K562 (cell line): Measurements from ENCODE around the gene MRPL19. TPM values are rescaled to one million over a fixed set of nuclear protein-coding genes. Genes with fewer than 3 reads are reported as not detected.

ENCODE experiments used
- ATAC-seq: fragments of 200-7000 bp; cut with Tn5 transposase; 3 replicates; pipeline ENCODE4 v1.9.1; 2020; ENCODE audit warnings: moderate library complexity
- BruUV-seq: library from RNA; stranded (reverse); fragments of 400-500 nt; replicated peaks from 2 replicates; lab custom pipeline; 2021; lab: Mats Ljungman, UMichigan
- CTCF ChIA-PET: fragments of 300-600 bp; formaldehyde crosslinking; extraction: SDS; loops from one replicate; lab custom pipeline; 2021; ENCODE audit warnings: low intra/inter-chr PET ratio; lab: Yijun Ruan, JAX
- POLR2A ChIA-PET: fragments of 300-600, 350-650 bp; sonication (Branson Sonifier 250); formaldehyde crosslinking; extraction: SDS; loops from one replicate; lab custom pipeline; 2021; ENCODE audit warnings: antibody characterized with exemption, inconsistent platforms; lab: Yijun Ruan, JAX
- DNase-seq, 4 experiments: peaks; one replicate each; pipeline versions ENCODE4 v3.0.0 to v3.0.0-alpha.2; 2011 to 2018; ENCODE audit warnings: low spot score in 3 of 4, mixed read lengths in 3 of 4; ENCODE audit errors: extremely low read depth in 1 of 4
- FAIRE-seq: peaks from 2 replicates; lab custom pipeline; 2011; peaks lifted over from hg19 to GRCh38; lab: Jason Lieb, UNC
- H2AFZ ChIP-seq: 2 replicates; pipeline ENCODE4 v1.6.0; 2011; ENCODE audit warnings: low read depth, low read length, control low read depth, inconsistent platforms
- H3K27ac ChIP-seq: fragments of 200-600 bp; 3 replicates; pipeline ENCODE4 v1.8.0; 2011; ENCODE audit warnings: low read depth, mild to moderate bottlenecking, control low read depth, inconsistent platforms, low read length, moderate library complexity, mixed read lengths; ENCODE audit errors: extremely low read depth
- H3K27me3 ChIP-seq, 2 experiments: fragments of 300-600 bp in 1 of 2; 2 replicates in 1 of 2; 3 replicates in 1 of 2; pipeline versions ENCODE4 v1.6.0 to v1.8.0; 2011; ENCODE audit warnings: inconsistent platforms in 2 of 2, low read length in 2 of 2, mild to moderate bottlenecking in 1 of 2, mixed read lengths in 1 of 2, moderate library complexity in 1 of 2; ENCODE audit not compliant: control insufficient read depth in 2 of 2, insufficient read depth in 2 of 2
- H3K36me3 ChIP-seq: fragments of 300-600 bp; 3 replicates; pipeline ENCODE4 v1.8.0; 2011; ENCODE audit warnings: mild to moderate bottlenecking, low read length, inconsistent platforms; ENCODE audit not compliant: control insufficient read depth, insufficient read depth
- H3K4me1 ChIP-seq, 2 experiments: fragments of 200-600 bp in 1 of 2; replicated peaks in 1 of 2; 2 replicates in 1 of 2; 3 replicates in 1 of 2; pipeline versions ENCODE4 v1.5.1 to v1.8.0; 2011; ENCODE audit warnings: inconsistent platforms in 2 of 2, low read length in 2 of 2, mild to moderate bottlenecking in 1 of 2, mixed read lengths in 1 of 2, moderate library complexity in 1 of 2; ENCODE audit not compliant: control insufficient read depth in 2 of 2, insufficient read depth in 2 of 2
- H3K4me2 ChIP-seq: 2 replicates; pipeline ENCODE4 v1.6.1; 2011; ENCODE audit warnings: low read length, control low read depth, inconsistent platforms, mixed read lengths; ENCODE audit not compliant: insufficient read depth
- H3K4me3 ChIP-seq: fragments of 200-600 bp; sonication (generic), shearing (Covaris generic); 2 replicates; pipeline ENCODE4 v1.5.1; 2016; ENCODE audit warnings: control low read depth, inconsistent platforms
- H3K79me2 ChIP-seq: fragments of 200-600 bp; 3 replicates; pipeline ENCODE4 v1.8.0; 2011; ENCODE audit warnings: low read length, inconsistent platforms; ENCODE audit not compliant: control insufficient read depth, insufficient read depth
- H3K9ac ChIP-seq, 2 experiments: 2 replicates each; pipeline versions ENCODE4 v1.6.0 to v1.6.1; 2011; ENCODE audit warnings: low read depth in 2 of 2, low read length in 2 of 2, control low read depth in 1 of 2, inconsistent platforms in 1 of 2, mild to moderate bottlenecking in 1 of 2, mixed read lengths in 1 of 2; ENCODE audit not compliant: insufficient read depth in 1 of 2
- H3K9me1 ChIP-seq: one replicate; pipeline ENCODE4 v1.6.0; 2011; ENCODE audit warnings: inconsistent platforms, mild to moderate bottlenecking, low read length, moderate library complexity; ENCODE audit not compliant: control insufficient read depth, insufficient read depth
- H3K9me3 ChIP-seq: replicated peaks from 2 replicates; pipeline ENCODE4 v1.5.1; 2011; ENCODE audit warnings: low read depth, low read length, inconsistent platforms; ENCODE audit not compliant: control insufficient read depth, insufficient read depth
- H4K20me1 ChIP-seq: replicated peaks from 2 replicates; pipeline ENCODE4 v1.6.1; 2011; ENCODE audit warnings: low read length, inconsistent platforms, mixed read lengths; ENCODE audit not compliant: control insufficient read depth, insufficient read depth
- FOXK1 ChIP-seq: sonication (generic); formaldehyde crosslinking; IDR thresholded peaks from 2 replicates; pipeline ENCODE4 v1.8.0; 2022; ENCODE audit warnings: missing genetic modification reagents, mild to moderate bottlenecking, borderline replicate concordance
- NFE2L1 ChIP-seq: fragments of 450-650 bp; IDR thresholded peaks from 2 replicates; pipeline ENCODE4 v1.6.1; 2016; ENCODE audit warnings: missing genetic modification characterization, low read depth, mild to moderate bottlenecking, missing compliant biosample characterization, moderate library complexity, borderline replicate concordance
- SRF ChIP-seq, 2 experiments: fragments of 250-450, 450-650 bp in 1 of 2; sonication (Bioruptor Pico) in 1 of 2; sonication (generic) in 1 of 2; formaldehyde crosslinking; IDR thresholded peaks; 2 replicates each; pipeline versions ENCODE4 v1.5.0 to v1.5.1; 2020 to 2022; ENCODE audit warnings: mild to moderate bottlenecking in 1 of 2, missing genetic modification reagents in 1 of 2
- XRCC3 ChIP-seq: fragments of 450-650 bp; IDR thresholded peaks from 2 replicates; pipeline ENCODE4 v1.6.1; 2017; ENCODE audit warnings: mild to moderate bottlenecking, moderate library complexity
- YBX1 ChIP-seq: fragments of 450-650 bp; IDR thresholded peaks from 2 replicates; pipeline ENCODE4 v1.7.1; 2016; ENCODE audit warnings: mild to moderate bottlenecking
- ZNF41 ChIP-seq: fragments of 250-450 bp; sonication (Bioruptor Pico); conservative IDR thresholded peaks from 2 replicates; pipeline ENCODE4 v1.4.0; 2020; ENCODE audit warnings: mild to moderate bottlenecking
- ZNF764 ChIP-seq: fragments of 250-450 bp; sonication (Bioruptor Pico); IDR thresholded peaks from 2 replicates; pipeline ENCODE4 v1.4.0; 2020; ENCODE audit warnings: low read depth, mild to moderate bottlenecking, moderate library complexity
- WGBS: fragments of 100-300 bp; shearing (Covaris generic); methylation state at CpG from one replicate; pipeline ENCODE4 v1.1.6; 2016; ENCODE audit warnings: low coverage, mixed read lengths; ENCODE audit not compliant: insufficient coverage; ENCODE audit errors: missing lambda C conversion rate; 5-methylcytosine and 5-hydroxymethylcytosine counted together
- in situ Hi-C: fragments of 300-500 bp; cut with MboI; formaldehyde crosslinking; loops from 4 replicates; pipeline ENCODE4 v1.15.0; 2018; ENCODE audit warnings: inconsistent platforms, mixed read lengths
- intact Hi-C: fragments of 100-400 bp; cut with micrococcal nuclease; formaldehyde crosslinking; loops from 2 replicates; pipeline ENCODE4 v1.14.2; 2022
- polyA plus RNA-seq, 8 experiments: library from polyadenylated mRNA; depleted of rRNA in 4 of 8; stranded (reverse) in 5 of 8; unstranded in 3 of 8; fragments of >200 nt; fragmentation: Nextera tagmentation in 2 of 8; fragmentation: Illumina TruSeq in 1 of 8; extraction: Ambion mirVana in 2 of 8; extraction: Trizol in 1 of 8; gene quantifications; 2 replicates each; pipeline versions ENCODE4 v1.2.1 to v1.2.3, GENCODE V29; 2011 to 2014; ENCODE audit warnings: inconsistent platforms in 1 of 8, missing spikeins in 1 of 8
- total RNA-seq, 7 experiments: library from RNA; depleted of rRNA in 6 of 7; stranded (reverse); fragments of >200 nt in 6 of 7; fragmentation: Illumina TruSeq in 2 of 7; extraction: Trizol in 2 of 7; gene quantifications; 2 replicates each; pipeline versions ENCODE4 v1.2.1 to v1.2.3, GENCODE V29; 2011 to 2021; ENCODE audit warnings: low replicate concordance in 1 of 7
- TF ChIP-seq, protein P1 (sequence below): fragments of 250-450 bp; sonication (Bioruptor Pico); IDR thresholded peaks from 2 replicates; pipeline ENCODE4 v1.8.0; 2021; ENCODE audit warnings: moderate library complexity, mild to moderate bottlenecking, inconsistent platforms
- TF ChIP-seq, protein P2 (sequence below): fragments of 250-450 bp; sonication (Bioruptor Pico); IDR thresholded peaks from 2 replicates; pipeline ENCODE4 v1.8.0; 2022; ENCODE audit warnings: moderate library complexity, mild to moderate bottlenecking, inconsistent platforms

Gene MRPL19
- total and polyA plus RNA-seq, 9 of the 15 experiments (the other 6 are each of a cell fraction or from before 2014, with no cell fraction given) = 9.7 to 65.9 (median 56.1) TPM

DNA sequence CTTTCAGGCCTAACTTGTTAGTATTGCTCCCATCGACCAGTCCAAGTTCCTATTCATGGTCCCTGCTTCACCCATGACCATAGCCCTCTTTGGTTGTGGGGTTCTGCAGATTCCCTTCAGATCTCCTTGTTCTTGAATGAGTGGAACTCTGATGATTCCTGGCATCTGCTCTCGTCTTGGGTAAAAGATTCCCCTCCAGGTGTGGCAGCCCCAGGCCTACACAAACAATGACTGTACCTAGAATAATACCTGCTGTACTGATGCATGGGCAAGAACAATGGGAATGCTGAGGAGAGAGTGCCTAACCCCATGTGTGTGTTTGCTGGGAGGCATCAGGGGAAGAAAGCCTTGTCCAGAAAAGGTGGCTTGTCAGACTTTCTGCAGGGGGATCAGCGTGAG, 39.2 kb upstream of the MRPL19 start:
- no peak for DNase-seq
- no peak for FAIRE-seq
- no peaks in the 10 kb centered on the region for H3K36me3 ChIP-seq
- no peak overlapping the region for H3K27ac ChIP-seq
- in situ Hi-C loops (loop anchor here (10.0 to 25.0 kb wide), 3 partner anchors 143 to 895 kb away; no protein-coding TSS in a partner anchor), intact Hi-C loops (loop anchor here (5.0 to 10.0 kb wide), 3 partner anchors 293 to 690 kb away; no protein-coding TSS in a partner anchor)
- no TSS peak for BruUV-seq
- peaks cover 0 to 24% of the 10 kb centered on the region in 2 experiments; a peak in 3 of 5 replicates for H3K27me3 ChIP-seq
- no peak for TF ChIP-seq NFE2L1 (tag)
- no peak for TF ChIP-seq FOXK1
- no peak for TF ChIP-seq SRF (CRISPR knock-in tag; IDR thresholded peaks at IDR 0.05)
- TF ChIP-seq ZNF764 (CRISPR knock-in tag) = no peak
- TF ChIP-seq YBX1 = no peak
- TF ChIP-seq XRCC3 = no peak
- TF ChIP-seq, protein P1, sequence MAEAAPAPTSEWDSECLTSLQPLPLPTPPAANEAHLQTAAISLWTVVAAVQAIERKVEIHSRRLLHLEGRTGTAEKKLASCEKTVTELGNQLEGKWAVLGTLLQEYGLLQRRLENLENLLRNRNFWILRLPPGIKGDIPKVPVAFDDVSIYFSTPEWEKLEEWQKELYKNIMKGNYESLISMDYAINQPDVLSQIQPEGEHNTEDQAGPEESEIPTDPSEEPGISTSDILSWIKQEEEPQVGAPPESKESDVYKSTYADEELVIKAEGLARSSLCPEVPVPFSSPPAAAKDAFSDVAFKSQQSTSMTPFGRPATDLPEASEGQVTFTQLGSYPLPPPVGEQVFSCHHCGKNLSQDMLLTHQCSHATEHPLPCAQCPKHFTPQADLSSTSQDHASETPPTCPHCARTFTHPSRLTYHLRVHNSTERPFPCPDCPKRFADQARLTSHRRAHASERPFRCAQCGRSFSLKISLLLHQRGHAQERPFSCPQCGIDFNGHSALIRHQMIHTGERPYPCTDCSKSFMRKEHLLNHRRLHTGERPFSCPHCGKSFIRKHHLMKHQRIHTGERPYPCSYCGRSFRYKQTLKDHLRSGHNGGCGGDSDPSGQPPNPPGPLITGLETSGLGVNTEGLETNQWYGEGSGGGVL (CRISPR knock-in tag) = no peak
- TF ChIP-seq, protein P2, sequence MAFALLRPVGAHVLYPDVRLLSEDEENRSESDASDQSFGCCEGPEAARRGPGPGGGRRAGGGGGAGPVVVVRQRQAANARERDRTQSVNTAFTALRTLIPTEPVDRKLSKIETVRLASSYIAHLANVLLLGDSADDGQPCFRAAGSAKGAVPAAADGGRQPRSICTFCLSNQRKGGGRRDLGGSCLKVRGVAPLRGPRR (CRISPR knock-in tag) = no peak
- TF ChIP-seq ZNF41 (CRISPR knock-in tag) = no peak
- ChIA-PET POLR2A (no interaction called here), CTCF (interaction anchor here (0.6 to 2.3 kb wide), 2 partner anchors 142 to 538 kb away, joined by 3 to 11 read pairs; no protein-coding TSS in a partner anchor)
- peaks cover 0 to 3% of the 10 kb centered on the region in 2 experiments; a peak in 2 of 5 replicates for H3K4me1 ChIP-seq
- H3K9me1 ChIP-seq = no peaks in the 10 kb centered on the region
- ATAC-seq = no peak
- H3K79me2 ChIP-seq = no peaks in the 10 kb centered on the region
- no peaks in the 10 kb centered on the region; the same call in none of the 2 replicates for H4K20me1 ChIP-seq
- H3K9me3 ChIP-seq = no peaks in the 10 kb centered on the region
- 0% methylated on average over 3 of the region's 3 CpGs for WGBS
- no peak overlapping the region for H2AFZ ChIP-seq
- H3K9ac ChIP-seq = no peak overlapping the region
- H3K4me3 ChIP-seq = no peak overlapping the region
- H3K4me2 ChIP-seq = no peak overlapping the region
